Neural progenitor cell (in vitro differentiated cells): ENCODE measurements around the gene MSTO1.

Source experiments
- EZH2 ChIP-seq: fragments of 200-600 bp; sonication (generic); IDR thresholded peaks from 2 replicates; pipeline ENCODE4 v1.6.1; 2017; ENCODE audit warnings: antibody characterized with exemption, mild to moderate bottlenecking, moderate library complexity
- TF ChIP-seq, protein P1 (sequence below): fragments of 200-600 bp; sonication (generic); IDR thresholded peaks from 2 replicates; pipeline ENCODE4 v1.5.1; 2017; ENCODE audit warnings: antibody characterized with exemption, mild to moderate bottlenecking

DNA sequence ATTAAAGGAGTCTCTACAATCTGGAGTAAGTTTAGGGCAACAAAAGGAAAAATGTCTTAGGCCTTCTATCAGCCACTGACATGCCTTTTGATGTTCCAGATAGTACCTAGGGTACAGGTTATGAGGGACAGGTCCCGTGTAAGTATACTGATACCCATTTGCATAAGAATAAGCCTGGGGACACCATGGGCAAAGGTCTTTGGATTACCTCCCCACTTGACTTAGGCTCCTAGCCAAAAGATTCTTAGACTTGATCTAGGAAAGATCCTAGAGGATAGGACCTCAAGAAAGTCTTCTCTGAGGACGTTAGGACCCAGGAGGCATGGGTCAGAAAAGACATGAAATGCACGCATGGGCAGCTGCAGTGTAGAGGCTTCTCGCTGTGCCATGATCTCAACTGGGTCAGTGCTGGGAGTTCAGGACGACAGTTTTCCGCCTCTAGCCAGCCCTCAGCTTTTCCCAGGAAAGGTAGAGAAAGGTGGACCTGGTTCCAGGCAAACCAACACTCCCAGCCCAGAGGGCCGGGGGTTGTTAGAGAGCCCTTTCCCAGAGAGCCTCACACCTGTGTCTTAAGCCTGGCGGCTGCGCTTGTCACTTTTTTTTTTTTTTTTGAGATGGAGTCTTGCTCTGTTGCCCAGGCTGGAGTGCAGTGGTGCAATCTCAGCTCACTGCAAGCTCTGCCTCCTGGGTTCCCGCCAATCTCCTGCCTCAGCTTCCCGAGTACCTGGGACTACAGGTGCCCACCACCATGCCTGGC is 26.6 kb downstream of the MSTO1 start:
- TF ChIP-seq, protein P1, sequence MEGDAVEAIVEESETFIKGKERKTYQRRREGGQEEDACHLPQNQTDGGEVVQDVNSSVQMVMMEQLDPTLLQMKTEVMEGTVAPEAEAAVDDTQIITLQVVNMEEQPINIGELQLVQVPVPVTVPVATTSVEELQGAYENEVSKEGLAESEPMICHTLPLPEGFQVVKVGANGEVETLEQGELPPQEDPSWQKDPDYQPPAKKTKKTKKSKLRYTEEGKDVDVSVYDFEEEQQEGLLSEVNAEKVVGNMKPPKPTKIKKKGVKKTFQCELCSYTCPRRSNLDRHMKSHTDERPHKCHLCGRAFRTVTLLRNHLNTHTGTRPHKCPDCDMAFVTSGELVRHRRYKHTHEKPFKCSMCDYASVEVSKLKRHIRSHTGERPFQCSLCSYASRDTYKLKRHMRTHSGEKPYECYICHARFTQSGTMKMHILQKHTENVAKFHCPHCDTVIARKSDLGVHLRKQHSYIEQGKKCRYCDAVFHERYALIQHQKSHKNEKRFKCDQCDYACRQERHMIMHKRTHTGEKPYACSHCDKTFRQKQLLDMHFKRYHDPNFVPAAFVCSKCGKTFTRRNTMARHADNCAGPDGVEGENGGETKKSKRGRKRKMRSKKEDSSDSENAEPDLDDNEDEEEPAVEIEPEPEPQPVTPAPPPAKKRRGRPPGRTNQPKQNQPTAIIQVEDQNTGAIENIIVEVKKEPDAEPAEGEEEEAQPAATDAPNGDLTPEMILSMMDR: no peak
- no peak for TF ChIP-seq EZH2
